H1 (cell line): Measurements from ENCODE around the gene NRN1L. TPM values are rescaled to one million over a fixed set of nuclear protein-coding genes. Genes with fewer than 3 reads are reported as not detected.

ENCODE experiments used
- SIN3A ChIP-seq, 2 experiments: IDR thresholded peaks in 1 of 2; conservative IDR thresholded peaks in 1 of 2; 2 replicates each; pipeline ENCODE4 v1.6.1; 2011 to 2012; ENCODE audit warnings: low read length in 2 of 2, improper control_type of control experiment in 1 of 2, low read depth in 1 of 2, mild to moderate bottlenecking in 1 of 2
- polyA plus RNA-seq, 7 experiments: library from polyadenylated mRNA; depleted of rRNA in 3 of 7; stranded (reverse) in 5 of 7; unstranded in 2 of 7; fragments of >200 nt in 5 of 7; fragments of 200-250 nt in 2 of 7; gene quantifications; 1 replicate in 5 of 7; 2 replicates in 1 of 7; 4 replicates in 1 of 7; pipeline versions ENCODE4 v1.2.1 to v1.2.3, GENCODE V29; 2011 to 2013; ENCODE audit warnings: missing spikeins in 2 of 7, mixed read lengths in 2 of 7
- total RNA-seq: library from RNA; stranded (reverse); fragmentation: NEBNext Ultra II Directional; extraction: Animal tissue kit (Norgen Biotek cat#: 25700); gene quantifications from 2 replicates; pipeline ENCODE4 v1.2.1, GENCODE V29; 2021

The NRN1L gene
- total and polyA plus RNA-seq, 2 of the 8 experiments (the other 6 are each of a cell fraction or from before 2014, with no cell fraction given): 4.1 to 35.2 TPM

DNA sequence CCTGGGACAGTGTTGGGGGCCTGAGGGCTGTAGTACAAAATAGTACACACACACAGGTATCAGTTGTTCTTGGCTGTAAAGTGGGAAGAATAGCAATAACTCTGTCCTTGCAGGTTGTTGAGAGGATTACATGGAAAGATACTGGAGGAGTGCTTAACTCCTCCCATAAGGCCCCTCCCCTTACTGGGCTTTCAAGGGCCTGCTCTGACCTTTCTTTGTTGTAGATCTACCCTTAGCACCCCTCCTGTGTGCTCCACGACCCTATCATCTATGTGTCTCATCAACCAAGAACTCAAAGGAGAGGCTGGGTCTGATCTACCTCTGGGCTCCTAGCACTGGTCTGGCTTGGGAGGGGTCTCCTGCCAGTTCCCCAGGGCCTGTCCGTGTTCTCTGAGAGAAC is 20.1 kb upstream of the NRN1L start (continued):
- no peak for TF ChIP-seq SIN3A (conservative IDR thresholded peaks at IDR 0.05 in 1 of 2, IDR thresholded peaks at IDR 0.05 in 1 of 2; ENCODE audit: low read depth in 1 of 2, low read length in 2 of 2)
